GM12864 (cell line): ENCODE measurements around the gene AK8.

Source experiments
- DNase-seq: peaks from one replicate; pipeline ENCODE4 v3.0.0-alpha.2; 2011; ENCODE audit warnings: low read depth
- H3K4me3 ChIP-seq: 2 replicates; pipeline ENCODE4 v1.5.1; 2011; ENCODE audit warnings: mild to moderate bottlenecking, low read depth, low read length, control low read depth
- TF ChIP-seq, protein P1 (sequence below): IDR thresholded peaks from 2 replicates; pipeline ENCODE4 v1.5.1; 2011; ENCODE audit warnings: low read depth, mild to moderate bottlenecking, moderate library complexity, low read length, control low read depth, inconsistent platforms; ENCODE audit errors: missing control alignments

The AK8 gene

GRCh38 chr9:132873403-132873802 is 4.7 kb downstream of the AK8 start:
- no peak for DNase-seq
- no peak overlapping the region for H3K4me3 ChIP-seq
- TF ChIP-seq, protein P1, sequence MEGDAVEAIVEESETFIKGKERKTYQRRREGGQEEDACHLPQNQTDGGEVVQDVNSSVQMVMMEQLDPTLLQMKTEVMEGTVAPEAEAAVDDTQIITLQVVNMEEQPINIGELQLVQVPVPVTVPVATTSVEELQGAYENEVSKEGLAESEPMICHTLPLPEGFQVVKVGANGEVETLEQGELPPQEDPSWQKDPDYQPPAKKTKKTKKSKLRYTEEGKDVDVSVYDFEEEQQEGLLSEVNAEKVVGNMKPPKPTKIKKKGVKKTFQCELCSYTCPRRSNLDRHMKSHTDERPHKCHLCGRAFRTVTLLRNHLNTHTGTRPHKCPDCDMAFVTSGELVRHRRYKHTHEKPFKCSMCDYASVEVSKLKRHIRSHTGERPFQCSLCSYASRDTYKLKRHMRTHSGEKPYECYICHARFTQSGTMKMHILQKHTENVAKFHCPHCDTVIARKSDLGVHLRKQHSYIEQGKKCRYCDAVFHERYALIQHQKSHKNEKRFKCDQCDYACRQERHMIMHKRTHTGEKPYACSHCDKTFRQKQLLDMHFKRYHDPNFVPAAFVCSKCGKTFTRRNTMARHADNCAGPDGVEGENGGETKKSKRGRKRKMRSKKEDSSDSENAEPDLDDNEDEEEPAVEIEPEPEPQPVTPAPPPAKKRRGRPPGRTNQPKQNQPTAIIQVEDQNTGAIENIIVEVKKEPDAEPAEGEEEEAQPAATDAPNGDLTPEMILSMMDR, result no peak

DNA sequence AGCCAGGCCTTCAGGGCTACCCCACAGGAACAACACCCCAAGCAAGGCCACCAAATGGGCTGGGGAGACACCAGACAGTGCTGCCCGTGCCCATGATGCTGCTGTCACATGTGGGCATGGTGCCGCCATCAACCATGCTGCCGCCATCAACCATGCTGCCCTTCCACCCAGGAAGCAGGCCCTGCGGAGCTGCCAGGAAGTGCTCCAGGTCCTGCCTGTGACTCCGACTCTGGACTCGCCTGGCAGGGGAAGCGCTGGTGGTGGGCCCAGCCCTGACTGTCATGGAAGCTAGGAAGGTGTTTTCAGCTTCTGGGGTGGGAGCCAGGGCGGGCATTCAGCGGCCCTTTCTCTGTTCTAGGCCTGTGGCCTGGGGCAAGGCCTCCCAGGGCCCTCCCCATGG is 8.8 kb downstream of the AK8 start:
- TF ChIP-seq, protein P1, result no peak
- H3K4me3 ChIP-seq, result no peak overlapping the region
- no peak for DNase-seq

DNA sequence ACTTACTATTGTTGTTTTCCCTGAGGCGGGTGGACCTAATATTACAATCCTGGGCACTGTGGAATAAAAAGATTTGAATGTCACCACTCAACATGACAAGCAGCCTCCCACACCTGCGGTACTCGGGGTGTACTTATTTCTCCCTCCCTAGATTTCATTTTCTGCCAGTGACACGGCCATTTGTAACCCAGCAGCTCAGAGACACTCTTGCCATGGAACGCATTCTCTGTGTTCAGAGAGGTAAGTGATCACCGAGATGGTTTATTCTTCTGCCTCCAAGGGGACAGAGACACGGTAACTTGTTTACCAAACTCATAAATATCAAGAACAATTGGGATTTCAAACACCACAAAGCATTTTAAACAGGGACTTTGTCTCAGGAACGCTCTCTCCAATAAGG is 11.2 kb downstream of the AK8 start:
- no peak for DNase-seq
- TF ChIP-seq, protein P1, result no peak
- no peak overlapping the region for H3K4me3 ChIP-seq

DNA sequence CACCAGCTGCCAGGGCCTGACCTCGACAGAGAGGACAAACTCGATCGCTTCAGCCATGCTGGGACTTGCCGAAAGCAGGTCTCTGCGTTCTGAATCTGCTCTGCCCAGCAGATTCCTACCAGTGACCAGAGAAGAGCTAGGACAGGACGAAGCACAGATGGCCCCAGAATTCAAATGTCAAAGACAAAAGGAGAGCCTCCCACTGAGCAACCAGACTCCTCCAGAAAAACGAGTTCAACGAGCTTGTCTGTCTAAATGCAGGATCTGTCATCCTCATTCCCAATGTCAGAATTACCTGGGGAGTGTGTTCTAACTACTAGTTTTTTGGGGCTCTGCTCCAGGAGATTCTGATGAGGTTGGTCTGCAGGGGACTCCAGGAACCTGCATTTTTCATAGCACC is 13.4 kb downstream of the AK8 start:
- TF ChIP-seq, protein P1, result no peak
- DNase-seq, result no peak
- no peak overlapping the region for H3K4me3 ChIP-seq

DNA sequence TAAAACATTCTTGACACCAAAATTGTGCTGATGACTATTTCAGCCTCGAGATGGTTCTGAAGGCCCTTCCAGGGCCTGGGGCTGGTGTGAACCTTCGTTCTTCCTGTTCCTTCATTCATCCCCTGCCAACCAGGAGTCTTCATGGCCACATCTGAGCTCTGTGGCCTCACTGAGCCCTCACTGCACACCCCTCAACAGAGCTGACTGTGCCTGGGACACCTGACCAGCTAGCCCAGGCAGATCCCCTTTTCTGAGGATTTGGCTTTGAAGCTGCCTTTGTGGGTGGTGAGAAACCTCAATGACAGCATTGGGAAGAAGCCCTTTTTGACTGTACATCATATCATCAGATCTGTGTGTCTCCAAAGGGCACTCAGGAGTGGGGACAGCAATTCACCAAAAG is 13.8 kb downstream of the AK8 start:
- TF ChIP-seq, protein P1, result no peak
- no peak overlapping the region for H3K4me3 ChIP-seq
- DNase-seq, result no peak

- TF ChIP-seq, protein P1, result no peak
- H3K4me3 ChIP-seq, result no peak overlapping the region
- DNase-seq, result no peak
Observed at GRCh38 chr9:132863096-132863495, 15.0 kb downstream of the AK8 start.

- TF ChIP-seq, protein P1, result no peak
- no peak overlapping the region for H3K4me3 ChIP-seq
- DNase-seq, result no peak
Observed at GRCh38 chr9:132862533-132862932, 15.6 kb downstream of the AK8 start.
